Osteoblast (primary cell): ENCODE measurements around the gene IGF2BP1. TPM values are rescaled to one million over a fixed set of nuclear protein-coding genes. Genes with fewer than 3 reads are reported as not detected.

ENCODE experiments used
- DNase-seq: peaks from one replicate; pipeline ENCODE4 v3.0.0; 2011; ENCODE audit warnings: low spot score, mixed read lengths; ENCODE audit not compliant: insufficient read length; ENCODE audit errors: missing footprints
- H2AFZ ChIP-seq: 2 replicates; pipeline ENCODE4 v1.6.0; 2011; ENCODE audit warnings: mild to moderate bottlenecking, low read length
- H3K27ac ChIP-seq: 2 replicates; pipeline ENCODE4 v1.5.1; 2011; ENCODE audit warnings: mild to moderate bottlenecking, low read depth, low read length, moderate library complexity
- H3K27me3 ChIP-seq: 2 replicates; pipeline ENCODE4 v1.6.0; 2012; ENCODE audit warnings: mild to moderate bottlenecking, control low read depth, inconsistent platforms, low read length, moderate library complexity; ENCODE audit not compliant: insufficient read depth
- H3K36me3 ChIP-seq: 2 replicates; pipeline ENCODE4 v1.5.1; 2011; ENCODE audit warnings: mild to moderate bottlenecking, low read length, control low read depth, moderate library complexity; ENCODE audit not compliant: insufficient read depth
- H3K4me1 ChIP-seq: 2 replicates; pipeline ENCODE4 v1.5.1; 2011; ENCODE audit warnings: mild to moderate bottlenecking, low read length, control low read depth, moderate library complexity; ENCODE audit not compliant: insufficient read depth
- H3K4me2 ChIP-seq: 2 replicates; pipeline ENCODE4 v1.6.0; 2011; ENCODE audit warnings: mild to moderate bottlenecking, low read length; ENCODE audit not compliant: insufficient read depth
- H3K4me3 ChIP-seq: fragments of 200-600 bp; sonication (generic); 3 replicates; pipeline ENCODE4 v1.5.1; 2012; ENCODE audit warnings: mild to moderate bottlenecking, low read length, inconsistent platforms; ENCODE audit not compliant: insufficient read depth
- H3K79me2 ChIP-seq: 2 replicates; pipeline ENCODE4 v1.6.0; 2012; ENCODE audit warnings: mild to moderate bottlenecking, low read length, control low read depth, inconsistent platforms; ENCODE audit not compliant: insufficient read depth
- H3K9me3 ChIP-seq: 2 replicates; pipeline ENCODE4 v1.5.1; 2011; ENCODE audit warnings: low read depth, low read length, control low read depth
- H4K20me1 ChIP-seq: 2 replicates; pipeline ENCODE4 v1.6.0; 2012; ENCODE audit warnings: mild to moderate bottlenecking, low read length, control low read depth; ENCODE audit not compliant: insufficient read depth
- CTCF ChIP-seq: IDR thresholded peaks from 2 replicates; pipeline ENCODE4 v1.5.1; 2011; ENCODE audit warnings: mild to moderate bottlenecking, low read depth, low read length, moderate library complexity; ENCODE audit errors: extremely low read depth
- total RNA-seq: library from RNA; depleted of rRNA; stranded (reverse); fragments of >200 nt; gene quantifications from 2 replicates; pipeline ENCODE4 v1.2.3, GENCODE V29; 2012

IGF2BP1 gene
- total RNA-seq, 1 donor: 1.4 TPM

GRCh38 chr17:49015924-49016774 lies 19.0 kb downstream of the IGF2BP1 start:
- no peak for TF ChIP-seq CTCF
- Histone ChIP-seq H3K4me1 (peaks cover 25% of the 10 kb centered on the region), H4K20me1 (no peaks in the 10 kb centered on the region), H3K27me3 (peaks cover 45% of the 10 kb centered on the region), H3K4me2 (peak overlapping the region; percentile 65), H2AFZ (no peak overlapping the region), H3K27ac (no peak overlapping the region), H3K9me3 (no peaks in the 10 kb centered on the region), H3K36me3 (no peaks in the 10 kb centered on the region), H3K4me3 (no peak overlapping the region), H3K79me2 (peaks cover 26% of the 10 kb centered on the region)
- peak; percentile 90 for DNase-seq

GRCh38 chr17:49016775-49017463 lies 19.7 kb downstream of the IGF2BP1 start:
- H4K20me1 ChIP-seq: no peaks in the 10 kb centered on the region
- H3K4me1 ChIP-seq: peaks cover 33% of the 10 kb centered on the region
- H2AFZ ChIP-seq: no peak overlapping the region
- no peak overlapping the region for H3K27ac ChIP-seq
- DNase-seq: peak; percentile 96
- H3K36me3 ChIP-seq: no peaks in the 10 kb centered on the region
- peak overlapping the region; percentile 65 for H3K4me2 ChIP-seq
- H3K27me3 ChIP-seq: peaks cover 37% of the 10 kb centered on the region
- no peaks in the 10 kb centered on the region for H3K9me3 ChIP-seq
- TF ChIP-seq CTCF: no peak
- H3K4me3 ChIP-seq: no peak overlapping the region
- peaks cover 27% of the 10 kb centered on the region for H3K79me2 ChIP-seq

GRCh38 chr17:49018116-49018612 lies 21.0 kb downstream of the IGF2BP1 start:
- Histone ChIP-seq H3K9me3 (no peaks in the 10 kb centered on the region), H3K27ac (no peak overlapping the region), H3K27me3 (peaks cover 25% of the 10 kb centered on the region), H3K4me1 (peaks cover 37% of the 10 kb centered on the region), H2AFZ (no peak overlapping the region), H3K79me2 (peaks cover 40% of the 10 kb centered on the region), H4K20me1 (no peaks in the 10 kb centered on the region), H3K4me2 (no peak overlapping the region), H3K36me3 (no peaks in the 10 kb centered on the region), H3K4me3 (no peak overlapping the region)
- peak; percentile 19 for DNase-seq
- TF ChIP-seq CTCF: no peak

GRCh38 chr17:49018748-49019147 lies 21.6 kb downstream of the IGF2BP1 start:
- no peak overlapping the region for H3K4me2 ChIP-seq
- DNase-seq: no peak
- no peak overlapping the region for H3K27ac ChIP-seq
- H4K20me1 ChIP-seq: no peaks in the 10 kb centered on the region
- no peak overlapping the region for H2AFZ ChIP-seq
- no peak for TF ChIP-seq CTCF
- peaks cover 37% of the 10 kb centered on the region for H3K4me1 ChIP-seq
- H3K36me3 ChIP-seq: no peaks in the 10 kb centered on the region
- peaks cover 45% of the 10 kb centered on the region for H3K79me2 ChIP-seq
- H3K4me3 ChIP-seq: no peak overlapping the region
- peaks cover 23% of the 10 kb centered on the region for H3K27me3 ChIP-seq
- H3K9me3 ChIP-seq: no peaks in the 10 kb centered on the region
